ENCODE results near the gene SUCNR1. TPM values are rescaled to one million over a fixed set of nuclear protein-coding genes. Genes with fewer than 3 reads are reported as not detected.

Gene SUCNR1
- under 0.01 TPM in 2 replicates for total RNA-seq
- polyA plus RNA-seq = 0.02 and 0.07 TPM in 2 replicates
- 0.02 and 0.05 TPM in 2 replicates for polyA plus RNA-seq (2012)
- polyA minus RNA-seq (ENCODE audit: low replicate concordance) = 0.33 TPM in 1 of 2 replicates, not detected in the other

- H3K4me3 ChIP-seq (replicated peaks in 1 of 4; ENCODE audit: control extremely low read depth in 1 of 4, insufficient read depth in 1 of 4, low read depth in 3 of 4, low read length in 4 of 4) = no peak within 1 kb of the TSS
- no peaks in the 10 kb centered on the region for H3K79me2 ChIP-seq (ENCODE audit: control insufficient read depth, insufficient read depth, low read length)
- no peaks in the 10 kb centered on the region for H4K20me1 ChIP-seq (ENCODE audit: control insufficient read depth, extremely low read depth, insufficient read depth, low read length)
- H3K9ac ChIP-seq (ENCODE audit: insufficient read depth, low read length) = no peak within 1 kb of the TSS
- no peak for TF ChIP-seq EZH2 (IDR thresholded peaks at IDR 0.05; ENCODE audit: low read length, missing control alignments)
- no peak for TF ChIP-seq CTCF (conservative IDR thresholded peaks at IDR 0.05 in 1 of 2, IDR thresholded peaks at IDR 0.05 in 1 of 2; ENCODE audit: low read depth in 1 of 2, low read length in 2 of 2)
- H2AFZ ChIP-seq (ENCODE audit: low read length) = no peak within 1 kb of the TSS
- H3K27me3 ChIP-seq (ENCODE audit: control insufficient read depth, insufficient read depth, low read length) = no peaks in the 10 kb centered on the region
- no peak within 1 kb of the TSS for H3K4me2 ChIP-seq (ENCODE audit: extremely low read depth, insufficient read depth, low read length)
- H3K36me3 ChIP-seq (ENCODE audit: control insufficient read depth, insufficient read depth, low read length) = no peaks in the 10 kb centered on the region
- no peaks in the 10 kb centered on the region for H3K4me1 ChIP-seq (ENCODE audit: control insufficient read depth, extremely low read depth, insufficient read depth, low read length)
- no peak for DNase-seq (ENCODE audit: low read depth in 2 of 2)
- no peak within 1 kb of the TSS for H3K27ac ChIP-seq (ENCODE audit: insufficient read depth, low read length)
- no peaks in the 10 kb centered on the region for H3K9me3 ChIP-seq (ENCODE audit: control insufficient read depth, insufficient read depth, low read depth, low read length)
Observed at GRCh38 chr3:151873398-151873797, at the start of gene SUCNR1. SUCNR1 (plus strand) TSS chr3:151873643; CDS start chr3:151879893, 6,250 bp downstream.

- Histone ChIP-seq H3K27me3 (ENCODE audit: control insufficient read depth, insufficient read depth, low read length) (no peaks in the 10 kb centered on the region), H3K4me3 (replicated peaks in 1 of 4; ENCODE audit: control extremely low read depth in 1 of 4, insufficient read depth in 1 of 4, low read depth in 3 of 4, low read length in 4 of 4) (no peak overlapping the region), H3K9ac (ENCODE audit: insufficient read depth, low read length) (no peak overlapping the region), H2AFZ (ENCODE audit: low read length) (no peak overlapping the region), H3K4me1 (ENCODE audit: control insufficient read depth, extremely low read depth, insufficient read depth, low read length) (no peaks in the 10 kb centered on the region), H3K9me3 (ENCODE audit: control insufficient read depth, insufficient read depth, low read depth, low read length) (no peaks in the 10 kb centered on the region), H3K27ac (ENCODE audit: insufficient read depth, low read length) (no peak overlapping the region), H3K36me3 (ENCODE audit: control insufficient read depth, insufficient read depth, low read length) (no peaks in the 10 kb centered on the region), H3K79me2 (ENCODE audit: control insufficient read depth, insufficient read depth, low read length) (no peaks in the 10 kb centered on the region), H3K4me2 (ENCODE audit: extremely low read depth, insufficient read depth, low read length) (no peak overlapping the region), H4K20me1 (ENCODE audit: control insufficient read depth, extremely low read depth, insufficient read depth, low read length) (no peaks in the 10 kb centered on the region)
- TF ChIP-seq CTCF (conservative IDR thresholded peaks at IDR 0.05 in 1 of 2, IDR thresholded peaks at IDR 0.05 in 1 of 2; ENCODE audit: low read depth in 1 of 2, low read length in 2 of 2) (no peak), EZH2 (IDR thresholded peaks at IDR 0.05; ENCODE audit: low read length, missing control alignments) (no peak)
- no peak for DNase-seq (ENCODE audit: low read depth in 2 of 2)
Observed at GRCh38 chr3:151827816-151828215, 45.6 kb upstream of the SUCNR1 start.

- Histone ChIP-seq H3K27ac (ENCODE audit: insufficient read depth, low read length) (no peak overlapping the region), H3K27me3 (ENCODE audit: control insufficient read depth, insufficient read depth, low read length) (no peaks in the 10 kb centered on the region), H2AFZ (ENCODE audit: low read length) (no peak overlapping the region), H3K9me3 (ENCODE audit: control insufficient read depth, insufficient read depth, low read depth, low read length) (no peaks in the 10 kb centered on the region), H3K9ac (ENCODE audit: insufficient read depth, low read length) (no peak overlapping the region), H3K4me3 (replicated peaks in 1 of 4; ENCODE audit: control extremely low read depth in 1 of 4, insufficient read depth in 1 of 4, low read depth in 3 of 4, low read length in 4 of 4) (no peak overlapping the region), H3K79me2 (ENCODE audit: control insufficient read depth, insufficient read depth, low read length) (no peaks in the 10 kb centered on the region), H3K4me2 (ENCODE audit: extremely low read depth, insufficient read depth, low read length) (no peak overlapping the region), H3K4me1 (ENCODE audit: control insufficient read depth, extremely low read depth, insufficient read depth, low read length) (peaks cover 14% of the 10 kb centered on the region), H3K36me3 (ENCODE audit: control insufficient read depth, insufficient read depth, low read length) (no peaks in the 10 kb centered on the region), H4K20me1 (ENCODE audit: control insufficient read depth, extremely low read depth, insufficient read depth, low read length) (no peaks in the 10 kb centered on the region)
- TF ChIP-seq EZH2 (IDR thresholded peaks at IDR 0.05; ENCODE audit: low read length, missing control alignments) (no peak), CTCF (conservative IDR thresholded peaks at IDR 0.05 in 1 of 2, IDR thresholded peaks at IDR 0.05 in 1 of 2; ENCODE audit: low read depth in 1 of 2, low read length in 2 of 2) (no peak)
- DNase-seq (ENCODE audit: low read depth in 2 of 2) = peak; percentile 74 to 81
Observed at GRCh38 chr3:151835751-151836525, 37.5 kb upstream of the SUCNR1 start.

Measured in fibroblast of lung (primary cell).